Mucosa of descending colon (tissue), 3 donors: ENCODE measurements around the gene SLC18A3. TPM values are rescaled to one million over a fixed set of nuclear protein-coding genes. Genes with fewer than 3 reads are reported as not detected.

Experiments used
- ATAC-seq: fragments of 200-7000 bp; cut with Tn5 transposase; one replicate; pipeline ENCODE4 v1.9.1; 2020; ENCODE audit warnings: mild to moderate bottlenecking, moderate library complexity
- DNase-seq, 3 donors: peaks; one replicate each; pipeline ENCODE4 v3.0.0-alpha.2; 2020
- H3K36me3 ChIP-seq: fragments of 200-600 bp; one replicate; pipeline ENCODE4 v1.8.0; 2021; ENCODE audit warnings: low read depth, mild to moderate bottlenecking
- H3K4me1 ChIP-seq: fragments of 200-600 bp; one replicate; pipeline ENCODE4 v1.8.0; 2021; ENCODE audit warnings: low read depth, mild to moderate bottlenecking
- H3K4me3 ChIP-seq: fragments of 200-600 bp; one replicate; pipeline ENCODE4 v1.8.0; 2021; ENCODE audit warnings: mild to moderate bottlenecking
- H3K9me3 ChIP-seq: fragments of 200-600 bp; one replicate; pipeline ENCODE4 v1.8.0; 2021; ENCODE audit warnings: mild to moderate bottlenecking
- intact Hi-C, 2 donors: fragments of 100-400 bp; cut with DNase I in 1 of 2; cut with micrococcal nuclease in 1 of 2; formaldehyde crosslinking; loops; one replicate each; pipeline versions ENCODE4 v1.11.0 to v1.11.1; 2022; cut with DNase I, micrococcal nuclease
- total RNA-seq, 3 donors: library from RNA; stranded (reverse); fragmentation: NEBNext Ultra II Directional in 2 of 3; extraction: Animal tissue kit (Norgen Biotek cat#: 25700) in 2 of 3; gene quantifications; one replicate each; pipeline versions ENCODE4 v1.2.1 to v1.2.4, GENCODE V29; 2021 to 2023
- TF ChIP-seq, protein P1 (sequence below): fragments of 200-600 bp; IDR thresholded peaks from one replicate; pipeline ENCODE4 v1.8.0; 2022; ENCODE audit warnings: antibody characterized with exemption, mild to moderate bottlenecking
- donor health status: DM: no; HTN: no; CAD: no; lungs with moderate emphysema.
- donor health status: DM: no; HTN: no; CAD: no.
- donor health status: DM: no; HTN: yes; CAD: no.

SLC18A3 gene
- total RNA-seq, 3 donors from 2014 or later: 1.6 TPM; not detected in 2

DNA sequence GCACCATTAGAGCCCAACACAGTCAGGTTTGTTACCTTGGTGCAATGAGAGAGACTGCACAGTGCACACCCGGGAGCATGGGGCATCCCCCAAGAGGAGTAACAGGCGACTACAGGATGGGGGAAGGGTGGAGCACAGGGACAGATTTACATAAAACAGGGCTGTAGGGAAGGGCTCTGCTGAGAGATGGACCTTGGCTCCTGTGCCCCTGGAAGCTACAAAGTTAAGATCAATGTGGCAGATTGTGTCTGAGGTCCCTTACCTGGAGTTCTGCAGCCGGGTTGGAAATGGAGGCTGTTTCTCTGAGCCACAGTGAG lies 13.7 kb upstream of the SLC18A3 start:
- TF ChIP-seq, protein P1, sequence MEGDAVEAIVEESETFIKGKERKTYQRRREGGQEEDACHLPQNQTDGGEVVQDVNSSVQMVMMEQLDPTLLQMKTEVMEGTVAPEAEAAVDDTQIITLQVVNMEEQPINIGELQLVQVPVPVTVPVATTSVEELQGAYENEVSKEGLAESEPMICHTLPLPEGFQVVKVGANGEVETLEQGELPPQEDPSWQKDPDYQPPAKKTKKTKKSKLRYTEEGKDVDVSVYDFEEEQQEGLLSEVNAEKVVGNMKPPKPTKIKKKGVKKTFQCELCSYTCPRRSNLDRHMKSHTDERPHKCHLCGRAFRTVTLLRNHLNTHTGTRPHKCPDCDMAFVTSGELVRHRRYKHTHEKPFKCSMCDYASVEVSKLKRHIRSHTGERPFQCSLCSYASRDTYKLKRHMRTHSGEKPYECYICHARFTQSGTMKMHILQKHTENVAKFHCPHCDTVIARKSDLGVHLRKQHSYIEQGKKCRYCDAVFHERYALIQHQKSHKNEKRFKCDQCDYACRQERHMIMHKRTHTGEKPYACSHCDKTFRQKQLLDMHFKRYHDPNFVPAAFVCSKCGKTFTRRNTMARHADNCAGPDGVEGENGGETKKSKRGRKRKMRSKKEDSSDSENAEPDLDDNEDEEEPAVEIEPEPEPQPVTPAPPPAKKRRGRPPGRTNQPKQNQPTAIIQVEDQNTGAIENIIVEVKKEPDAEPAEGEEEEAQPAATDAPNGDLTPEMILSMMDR: no peak
- Histone ChIP-seq H3K36me3 (no peaks in the 10 kb centered on the region), H3K4me1 (no peaks in the 10 kb centered on the region), H3K4me3 (no peak overlapping the region), H3K9me3 (no peaks in the 10 kb centered on the region)
- intact Hi-C loops: loop anchor here in 1 of 2 donors (10.0 kb wide), 1 partner anchor 628 kb away; no protein-coding TSS in a partner anchor
- no peak for ATAC-seq
- no peak for DNase-seq

DNA sequence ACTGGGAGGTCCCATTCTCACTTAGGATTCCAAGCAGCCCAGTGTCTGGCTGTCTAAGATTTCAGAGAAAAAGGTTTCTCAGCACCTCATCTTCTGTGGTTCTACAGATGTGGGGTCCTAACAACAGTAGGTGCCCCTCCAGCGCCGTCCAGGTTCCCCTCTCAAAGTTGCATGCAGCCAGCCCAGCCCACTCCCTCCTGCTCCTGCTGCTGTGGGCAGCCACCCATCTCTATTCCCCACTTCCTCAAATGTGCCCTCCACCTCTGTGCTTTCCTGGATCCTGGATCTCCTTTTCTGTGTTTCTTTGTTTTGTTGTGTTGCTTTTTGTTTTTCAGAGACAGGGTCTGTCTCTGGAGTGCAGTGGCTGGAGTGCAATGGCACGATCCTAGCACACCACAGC lies 13.3 kb upstream of the SLC18A3 start:
- DNase-seq: no peak

DNA sequence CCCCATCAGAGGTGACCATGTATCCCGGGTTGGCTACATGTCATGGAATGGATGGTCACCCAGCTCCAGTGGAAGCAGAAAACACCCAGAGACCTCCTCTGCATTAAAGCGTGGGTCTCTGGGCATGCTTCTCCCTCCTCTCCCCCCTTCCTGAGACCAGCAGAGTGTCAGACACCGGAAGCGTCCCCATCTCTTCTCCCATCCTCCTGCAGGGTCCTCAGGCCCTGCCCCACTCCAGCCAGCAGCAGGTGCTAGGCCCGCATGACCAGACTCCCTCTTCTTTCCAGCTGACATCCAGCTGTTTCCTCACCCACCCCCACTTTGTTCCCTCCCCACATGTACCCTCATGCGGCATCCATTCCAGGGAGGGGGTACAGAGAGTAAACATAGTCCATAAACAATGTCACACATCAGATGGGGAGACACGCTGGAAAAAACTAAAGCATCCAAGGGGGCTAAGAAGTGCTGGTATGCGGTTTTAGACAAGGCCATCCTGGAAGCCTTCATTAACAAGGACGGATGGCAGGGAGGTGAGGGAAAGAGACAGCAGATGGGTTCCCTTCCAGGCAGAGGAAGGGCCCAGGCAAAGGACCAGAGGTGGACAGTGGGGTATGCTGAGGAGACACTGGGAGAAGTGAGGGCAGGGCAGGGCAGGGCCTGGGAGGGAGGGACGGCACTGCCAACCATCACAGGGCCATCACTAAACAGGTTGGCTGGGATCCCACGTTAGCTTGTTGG lies 12.5 kb upstream of the SLC18A3 start:
- Histone ChIP-seq H3K9me3 (no peaks in the 10 kb centered on the region), H3K36me3 (no peaks in the 10 kb centered on the region), H3K4me3 (no peak overlapping the region), H3K4me1 (no peaks in the 10 kb centered on the region)
- ATAC-seq (no peak), DNase-seq (no peak)
- TF ChIP-seq, protein P1: no peak
- intact Hi-C loops: loop anchor here in 1 of 2 donors (10.0 kb wide), 1 partner anchor 627 kb away; no protein-coding TSS in a partner anchor

More for the DNA sequence above, 13.3 kb upstream of the SLC18A3 start:
- intact Hi-C loops: loop anchor here in 1 of 2 donors (10.0 kb wide), 1 partner anchor 628 kb away; no protein-coding TSS in a partner anchor
- TF ChIP-seq, protein P1: no peak
- H3K4me1 ChIP-seq: no peaks in the 10 kb centered on the region
- H3K36me3 ChIP-seq: no peaks in the 10 kb centered on the region
- no peak for ATAC-seq
- H3K4me3 ChIP-seq: no peak overlapping the region
- H3K9me3 ChIP-seq: no peaks in the 10 kb centered on the region

DNA sequence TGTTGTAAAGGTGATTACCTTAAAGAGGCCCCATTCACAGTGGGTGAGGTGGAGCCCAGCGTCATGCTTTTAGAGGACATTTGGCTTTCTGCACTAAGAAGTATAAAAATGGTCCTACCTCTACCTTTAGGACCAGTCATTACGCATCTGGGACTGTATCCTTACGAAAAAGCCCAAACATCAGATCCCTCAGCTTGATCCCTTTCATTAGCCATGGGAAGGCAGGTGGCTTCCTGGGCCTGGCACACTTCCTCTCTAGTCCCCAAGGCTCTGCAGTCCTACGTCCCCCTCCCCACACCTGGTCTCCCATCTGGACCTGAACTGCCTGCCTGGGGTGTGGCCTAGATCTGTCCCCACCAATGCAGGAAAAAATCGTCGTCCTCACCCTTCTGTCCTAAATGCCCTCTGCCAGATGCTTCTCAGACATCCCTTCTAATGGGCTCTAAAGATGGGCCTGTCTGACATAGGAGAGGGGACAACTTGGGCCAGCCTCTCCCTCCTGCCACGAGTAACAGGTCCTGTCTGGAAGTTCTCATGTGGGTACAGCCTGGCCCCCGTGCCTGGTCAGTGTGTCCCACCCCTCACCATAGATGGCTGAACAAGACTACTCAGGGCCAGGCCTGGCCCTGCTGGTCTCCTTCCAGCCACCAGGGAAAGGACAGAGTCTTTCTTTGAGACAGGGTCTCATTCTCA lies 11.8 kb upstream of the SLC18A3 start:
- TF ChIP-seq, protein P1: no peak
- DNase-seq (no peak), ATAC-seq (no peak)
- Histone ChIP-seq H3K4me1 (no peaks in the 10 kb centered on the region), H3K4me3 (no peak overlapping the region), H3K36me3 (no peaks in the 10 kb centered on the region), H3K9me3 (no peaks in the 10 kb centered on the region)
- intact Hi-C loops: loop anchor here in 1 of 2 donors (10.0 kb wide), 1 partner anchor 626 kb away; no protein-coding TSS in a partner anchor

DNA sequence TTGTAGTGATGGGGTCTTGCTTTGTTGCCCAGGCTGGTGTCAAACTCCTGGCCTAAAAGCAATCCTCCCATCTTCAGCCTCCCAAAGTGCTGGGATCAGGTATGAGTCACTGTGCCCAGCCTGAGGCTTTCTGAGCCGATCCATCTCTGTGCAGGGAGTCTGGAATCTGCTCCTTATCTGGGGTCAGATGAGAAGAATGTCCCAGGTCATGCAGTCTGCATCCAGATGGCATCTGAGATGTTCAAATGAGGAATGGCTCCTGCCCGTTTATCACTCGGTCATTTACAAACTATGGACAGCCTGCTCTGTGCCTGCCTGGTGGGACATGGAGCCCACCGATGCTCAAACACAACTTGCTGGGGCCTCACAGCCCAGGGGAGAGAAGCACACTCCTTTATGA lies 11.1 kb upstream of the SLC18A3 start:
- DNase-seq (no peak), ATAC-seq (no peak)
- TF ChIP-seq, protein P1: no peak
- no peak overlapping the region for H3K4me3 ChIP-seq
- H3K36me3 ChIP-seq: no peaks in the 10 kb centered on the region
- intact Hi-C loops: loop anchor here in 1 of 2 donors (10.0 kb wide), 1 partner anchor 626 kb away; no protein-coding TSS in a partner anchor
- no peaks in the 10 kb centered on the region for H3K9me3 ChIP-seq
- H3K4me1 ChIP-seq: no peaks in the 10 kb centered on the region
